BE2C (cell line): ENCODE data around the gene DEF6.

Experiments
- DNase-seq: peaks from one replicate; pipeline ENCODE4 v3.0.0-alpha.2; 2020
- H3K27me3 ChIP-seq: fragments of 250-450 bp; sonication (Bioruptor Pico); 2 replicates; pipeline ENCODE4 v1.5.1; 2020; ENCODE audit warnings: mild to moderate bottlenecking
- H3K36me3 ChIP-seq: fragments of 250-450 bp; sonication (Bioruptor Pico); 2 replicates; pipeline ENCODE4 v1.5.1; 2020; ENCODE audit warnings: mild to moderate bottlenecking
- H3K4me1 ChIP-seq: fragments of 250-450 bp; sonication (Bioruptor Pico); 2 replicates; pipeline ENCODE4 v1.5.1; 2020
- H3K4me3 ChIP-seq: 2 replicates; pipeline ENCODE4 v1.5.1; 2011; ENCODE audit warnings: low read depth, low read length
- H3K9me3 ChIP-seq: fragments of 250-450 bp; sonication (Bioruptor Pico); 2 replicates; pipeline ENCODE4 v1.5.1; 2020
- CTCF ChIP-seq: IDR thresholded peaks from 2 replicates; pipeline ENCODE4 v1.5.1; 2012; ENCODE audit warnings: mild to moderate bottlenecking, low read depth, low read length

Gene DEF6

GRCh38 chr6:35295036-35295435 lies 2.6 kb upstream of the DEF6 start:
- Histone ChIP-seq H3K4me1 (no peaks in the 10 kb centered on the region), H3K9me3 (no peaks in the 10 kb centered on the region), H3K27me3 (no peaks in the 10 kb centered on the region), H3K4me3 (no peak overlapping the region), H3K36me3 (no peaks in the 10 kb centered on the region; the same call in 1 of the 2 replicates)
- TF ChIP-seq CTCF = no peak
- DNase-seq = no peak

GRCh38 chr6:35295521-35296315 lies 1.9 kb upstream of the DEF6 start:
- no peaks in the 10 kb centered on the region for H3K4me1 ChIP-seq
- no peaks in the 10 kb centered on the region for H3K9me3 ChIP-seq
- H3K4me3 ChIP-seq = no peak overlapping the region
- no peak for TF ChIP-seq CTCF
- DNase-seq = no peak
- no peaks in the 10 kb centered on the region; the same call in 1 of the 2 replicates for H3K36me3 ChIP-seq
- H3K27me3 ChIP-seq = no peaks in the 10 kb centered on the region

- no peak for TF ChIP-seq CTCF
- DNase-seq = no peak
- Histone ChIP-seq H3K4me3 (no peak overlapping the region), H3K27me3 (no peaks in the 10 kb centered on the region), H3K4me1 (no peaks in the 10 kb centered on the region), H3K36me3 (no peaks in the 10 kb centered on the region; the same call in 1 of the 2 replicates), H3K9me3 (no peaks in the 10 kb centered on the region)
These were observed 552 bp upstream of the DEF6 start for GRCh38 chr6:35296931-35297600.

GRCh38 chr6:35298625-35299140 lies 1.1 kb downstream of the DEF6 start:
- Histone ChIP-seq H3K27me3 (no peaks in the 10 kb centered on the region), H3K4me1 (no peaks in the 10 kb centered on the region), H3K9me3 (no peaks in the 10 kb centered on the region), H3K36me3 (no peaks in the 10 kb centered on the region; the same call in 1 of the 2 replicates), H3K4me3 (no peak overlapping the region)
- DNase-seq = no peak
- no peak for TF ChIP-seq CTCF

GRCh38 chr6:35299674-35300073 lies 2.1 kb downstream of the DEF6 start:
- no peaks in the 10 kb centered on the region; the same call in 1 of the 2 replicates for H3K36me3 ChIP-seq
- no peak overlapping the region for H3K4me3 ChIP-seq

More at GRCh38 chr6:35299674-35300073, 2.1 kb downstream of the DEF6 start:
- Histone ChIP-seq H3K9me3 (no peaks in the 10 kb centered on the region), H3K4me1 (no peaks in the 10 kb centered on the region), H3K27me3 (no peaks in the 10 kb centered on the region)
- TF ChIP-seq CTCF = no peak
- no peak for DNase-seq
